Sigmoid colon (tissue), 4 donors: ENCODE results near the gene ABCF2.

Experiments
- CTCF ChIP-seq, 4 experiments: fragments of 450-650 bp in 3 of 4; fragments of 200-600 bp in 1 of 4; IDR thresholded peaks; one replicate each; pipeline ENCODE4 v1.5.1; 2016 to 2019; ENCODE audit warnings: antibody characterized with exemption in 4 of 4, mild to moderate bottlenecking in 3 of 4, moderate library complexity in 2 of 4
- EP300 ChIP-seq, 4 donors: sonication (generic); formaldehyde crosslinking; IDR thresholded peaks; one replicate each; pipeline ENCODE4 v1.6.1; 2017; ENCODE audit warnings: antibody characterized with exemption in 4 of 4
- POLR2A ChIP-seq, 2 donors: fragments of 450-650 bp; IDR thresholded peaks; one replicate each; pipeline ENCODE4 v1.6.1; 2016; ENCODE audit warnings: antibody characterized with exemption in 2 of 2, mild to moderate bottlenecking in 2 of 2, moderate library complexity in 2 of 2
- POLR2AphosphoS5 ChIP-seq, 4 donors: sonication (generic); formaldehyde crosslinking; IDR thresholded peaks; one replicate each; pipeline ENCODE4 v1.6.1; 2017; ENCODE audit warnings: antibody characterized with exemption in 4 of 4

- TF ChIP-seq CTCF (IDR thresholded peaks at IDR 0.05) (no peak), EP300 (IDR thresholded peaks at IDR 0.05) (no peak), POLR2AphosphoS5 (IDR thresholded peaks at IDR 0.05) (no peak), POLR2A (IDR thresholded peaks at IDR 0.05) (no peak)
These were observed 1.2 kb upstream of the ABCF2 start for GRCh38 chr7:151228024-151228866.
